Effector CD8-positive, alpha-beta T cell (primary cell): ENCODE results near the gene GNAT1.
"Not testable (repeated sequence)": the region's sequence is repeated elsewhere in the genome, so short reads cannot be mapped to it uniquely, and the experiment has no call there.

Experiments
- DNase-seq: peaks from one replicate; lab custom pipeline; 2025; lab: John Stamatoyannopoulos, UW

The GNAT1 gene

DNA sequence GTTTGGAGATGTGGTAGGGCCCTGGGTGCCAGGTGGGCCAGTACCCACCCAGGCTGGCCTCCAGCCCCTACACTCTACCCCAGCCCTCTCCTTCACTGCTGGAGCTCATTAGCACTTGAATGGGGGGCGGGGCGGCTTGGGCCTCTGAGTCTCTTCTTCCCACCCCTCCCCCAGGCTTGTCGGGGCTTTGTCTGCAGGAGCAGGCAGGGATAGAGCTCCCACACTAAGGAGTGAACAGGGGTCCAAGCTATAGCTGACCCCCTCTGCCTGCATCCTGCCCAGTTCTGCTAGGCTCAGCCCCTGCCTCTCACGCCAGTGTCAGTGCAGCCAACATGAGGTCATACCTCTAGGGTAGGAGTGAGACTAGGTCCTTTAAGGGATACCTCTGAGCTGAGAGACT lies 49.8 kb downstream of the GNAT1 start:
- DNase-seq = no peak

DNA sequence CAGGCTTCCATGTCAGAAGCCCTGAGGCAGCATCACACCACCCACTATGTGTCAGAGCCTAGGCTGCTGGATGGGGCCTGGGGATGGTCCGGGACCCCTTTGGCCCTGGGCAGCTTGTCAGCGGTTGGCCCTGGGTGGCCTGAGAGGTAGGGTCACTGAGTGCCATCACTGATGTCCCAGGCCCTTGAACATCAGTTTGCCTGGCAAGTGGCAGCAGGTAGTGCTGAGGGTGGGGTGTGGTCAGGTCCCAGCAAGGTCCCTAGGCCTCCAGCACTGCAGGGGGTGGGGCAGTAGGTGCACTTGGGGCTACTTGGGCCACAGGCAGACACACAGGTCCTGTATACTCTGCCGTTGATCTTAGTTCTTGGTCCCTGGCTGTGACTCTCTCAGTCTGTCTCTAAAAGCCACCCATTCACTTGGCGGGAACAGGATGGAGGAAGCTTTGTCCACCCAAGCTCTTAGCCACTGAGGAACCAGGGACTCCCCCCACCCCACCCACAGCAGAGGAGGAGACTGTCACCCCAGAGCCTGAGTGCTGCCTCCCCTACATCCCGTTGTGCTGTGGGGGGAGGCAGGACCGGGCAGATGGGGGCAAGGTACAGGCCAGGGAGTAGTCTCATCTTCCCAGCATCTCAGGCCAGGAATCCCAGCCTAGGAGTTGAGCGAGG lies 50.4 kb downstream of the GNAT1 start:
- DNase-seq = no peak

DNA sequence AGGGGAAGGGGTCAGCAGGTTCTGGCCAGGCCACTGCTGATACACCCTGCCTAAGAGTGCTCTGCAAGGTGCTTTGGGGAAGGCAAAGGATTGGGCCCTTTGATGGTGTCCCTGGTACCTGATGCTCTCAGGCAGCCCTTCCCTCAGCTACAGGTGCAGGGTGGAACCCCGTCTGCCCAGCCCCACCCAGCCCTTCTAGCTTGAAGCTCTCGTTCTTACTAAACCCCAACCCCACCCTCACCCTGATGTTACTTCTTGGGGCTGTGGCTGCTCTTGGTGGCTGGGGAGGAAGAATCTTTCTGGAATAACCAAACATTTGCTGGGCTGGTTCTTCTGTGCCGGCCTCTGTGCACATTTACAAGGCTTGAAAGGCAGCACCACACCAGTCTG lies 51.0 kb downstream of the GNAT1 start:
- DNase-seq = no peak

DNA sequence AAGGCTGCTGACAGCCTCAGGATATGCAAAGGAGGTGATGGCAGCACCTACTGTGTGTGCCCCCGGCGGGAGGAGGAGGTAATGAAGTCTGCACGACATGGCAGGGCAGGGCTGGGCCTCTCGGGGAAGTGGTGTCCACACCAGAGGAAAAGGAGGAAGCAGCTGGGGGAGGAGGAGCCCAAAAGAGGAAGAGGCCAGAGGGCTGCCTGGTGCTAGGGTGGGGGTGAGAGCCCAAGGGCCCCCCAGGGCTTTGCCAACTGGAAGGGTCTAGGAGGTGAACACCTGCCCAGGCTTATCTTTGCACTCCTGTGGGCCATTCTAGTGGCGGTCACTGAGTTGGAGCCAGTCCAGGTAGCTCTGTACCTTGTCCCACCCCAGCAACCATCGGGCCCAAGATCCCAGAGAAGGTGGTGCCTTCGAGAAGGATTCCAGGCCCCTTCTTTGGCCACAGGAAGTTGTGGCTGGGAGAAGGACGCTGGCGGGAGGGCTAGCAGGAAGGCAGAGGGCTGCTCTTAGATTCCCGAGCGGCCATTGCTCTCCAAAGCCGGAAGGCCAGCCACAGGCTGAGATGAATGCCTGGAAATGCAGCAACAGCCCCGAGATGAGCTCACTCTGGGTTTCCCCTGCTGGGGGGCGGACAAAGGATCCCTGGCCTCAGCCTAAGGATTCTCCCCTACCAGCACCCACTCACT lies 51.6 kb downstream of the GNAT1 start:
- DNase-seq = no peak

DNA sequence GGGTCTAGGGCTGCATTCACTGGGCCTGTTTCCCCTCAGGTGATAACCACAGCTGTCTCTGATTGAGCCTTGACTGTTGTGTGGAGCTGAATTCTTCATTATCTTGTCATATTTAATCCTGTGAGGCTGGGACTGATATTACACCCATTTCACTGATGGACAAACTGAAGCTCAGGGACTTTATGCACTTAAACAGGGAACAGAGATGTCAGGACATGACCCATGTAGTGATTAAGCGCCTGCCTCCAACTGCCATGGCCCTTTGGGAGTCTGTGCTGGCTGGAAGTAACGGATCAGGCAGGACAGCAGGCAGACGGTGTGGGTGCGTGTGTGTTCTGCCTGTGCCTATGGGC lies 52.1 kb downstream of the GNAT1 start:
- no peak for DNase-seq

DNA sequence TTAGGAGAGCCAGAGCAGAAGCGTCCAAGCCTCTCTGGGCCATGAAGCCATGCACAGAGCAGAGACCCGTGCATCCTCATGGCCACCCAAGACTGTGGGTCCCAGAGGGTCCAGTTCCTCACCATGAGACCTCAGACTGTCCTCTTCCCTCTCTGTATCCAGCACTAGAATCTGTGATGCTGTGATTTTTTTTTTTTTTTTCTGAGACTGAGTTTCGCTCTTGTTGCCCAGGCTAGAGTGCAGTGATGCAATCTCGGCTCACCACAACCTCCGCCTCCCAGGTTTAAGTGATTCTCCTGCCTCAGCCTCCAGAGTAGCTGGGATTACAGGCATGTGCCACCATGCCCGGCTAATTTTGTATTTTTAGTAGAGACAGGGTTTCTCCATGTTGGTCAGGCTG lies 53.4 kb downstream of the GNAT1 start:
- DNase-seq = not testable (repeated sequence)

DNA sequence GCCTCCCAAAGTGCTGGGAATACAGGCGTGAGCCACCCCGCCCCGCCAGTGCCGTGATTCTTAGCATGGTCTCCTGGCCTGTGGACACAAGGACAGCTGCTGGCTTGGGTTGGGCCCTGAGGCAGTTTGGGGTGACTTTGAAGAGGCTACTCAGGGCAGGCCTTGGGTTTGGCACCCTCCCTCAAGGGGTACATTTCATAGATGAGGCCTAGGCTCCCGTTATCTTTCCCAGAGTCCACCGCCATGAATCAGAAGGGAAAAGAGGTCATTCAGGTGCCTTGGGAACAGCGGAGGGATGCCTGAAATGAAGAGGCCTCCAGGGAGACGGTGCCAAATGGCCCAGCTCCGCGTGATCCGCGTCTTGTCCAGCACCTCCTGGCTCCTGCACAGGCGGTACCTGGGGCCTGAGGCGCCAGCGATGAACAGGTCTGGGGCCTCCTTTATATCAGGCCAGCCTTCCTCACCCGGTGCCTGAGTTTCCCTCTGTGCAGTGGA lies 53.9 kb downstream of the GNAT1 start:
- DNase-seq = no peak

DNA sequence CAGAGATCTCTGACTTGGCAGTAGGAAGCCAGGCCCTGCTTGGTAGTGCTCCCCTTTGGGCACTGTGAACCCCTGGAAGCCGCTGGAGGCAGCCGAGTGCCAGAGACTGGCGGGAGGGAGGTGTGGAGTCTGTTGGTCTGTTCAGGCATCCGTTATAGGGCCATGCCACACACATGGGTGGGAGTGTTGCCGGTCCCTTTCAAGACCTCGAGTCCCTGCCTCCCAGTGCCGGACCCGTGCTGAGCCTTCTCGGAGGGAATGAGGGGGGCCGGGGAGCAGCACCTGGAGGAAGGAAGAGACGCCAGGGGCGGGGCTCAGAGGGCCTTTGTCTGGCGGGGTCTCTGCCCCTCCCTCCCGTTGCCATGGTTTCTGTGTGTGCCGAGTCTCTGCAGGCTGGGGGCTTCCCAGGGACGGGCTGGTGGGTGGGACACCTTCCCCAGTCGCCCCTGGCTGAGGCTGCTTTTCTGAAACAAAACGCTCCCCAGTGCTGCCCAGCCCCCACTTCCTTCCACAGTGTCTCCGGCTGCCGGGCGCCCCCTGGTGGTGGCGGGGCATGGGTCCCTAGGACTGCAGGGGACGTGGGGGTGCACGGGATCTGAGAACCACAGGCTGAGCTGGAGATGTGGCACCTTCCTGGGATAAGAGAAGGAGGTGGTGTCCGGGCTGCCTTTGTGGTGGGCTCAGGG lies 54.6 kb downstream of the GNAT1 start:
- peak; percentile 97 for DNase-seq

DNA sequence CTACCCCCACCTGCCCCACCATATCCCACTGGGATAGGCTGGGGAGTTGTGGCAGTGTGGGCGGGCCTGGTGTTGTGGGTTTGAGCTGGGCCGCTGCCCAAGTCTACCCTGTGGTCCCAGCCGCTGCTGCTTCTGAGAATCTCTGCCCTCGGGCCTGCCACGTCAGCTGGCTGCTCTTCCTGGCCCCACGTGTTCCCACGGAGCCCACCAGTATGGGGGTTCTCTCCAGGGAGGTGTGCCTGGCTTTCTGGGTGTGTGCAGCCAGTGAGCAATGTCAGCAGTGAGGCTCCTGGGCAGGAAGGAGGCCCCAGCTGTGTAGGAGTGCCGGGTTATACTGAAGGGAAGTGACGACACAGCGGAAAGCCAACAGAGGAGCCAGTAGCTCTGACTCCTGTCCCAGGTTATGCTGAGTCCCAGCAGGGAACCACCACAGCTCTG lies 55.1 kb downstream of the GNAT1 start:
- peak; percentile 66 for DNase-seq
